CD14-positive monocyte (primary cell): ENCODE data around the gene CARS2. TPM values are rescaled to one million over a fixed set of nuclear protein-coding genes. Genes with fewer than 3 reads are reported as not detected.

ENCODE experiments used
- DNase-seq, 3 donors: peaks; one replicate each; pipeline ENCODE4 v3.0.0-alpha.2; 2011 to 2022
- H2AFZ ChIP-seq: 2 replicates; pipeline ENCODE4 v1.6.0; 2012; ENCODE audit warnings: mild to moderate bottlenecking, low read depth, low read length, inconsistent platforms; ENCODE audit not compliant: insufficient read depth, poor library complexity, severe bottlenecking
- H3K27ac ChIP-seq, 2 donors: 1 replicate in 1 of 2; 2 replicates in 1 of 2; pipeline ENCODE4 v1.5.1; 2012 to 2013; ENCODE audit warnings: low read length in 2 of 2, control low read depth in 1 of 2, inconsistent platforms in 1 of 2, low read depth in 1 of 2, mild to moderate bottlenecking in 1 of 2
- H3K27me3 ChIP-seq, 2 donors: one replicate each; pipeline versions ENCODE4 v1.6.0 to v1.6.1; 2011 to 2013; ENCODE audit warnings: low read length in 2 of 2; ENCODE audit not compliant: control insufficient read depth in 2 of 2, insufficient read depth in 2 of 2
- H3K36me3 ChIP-seq, 2 donors: replicated peaks in 1 of 2; 1 replicate in 1 of 2; 2 replicates in 1 of 2; pipeline versions ENCODE4 v1.5.1 to v1.6.1; 2012 to 2013; ENCODE audit warnings: low read length in 2 of 2, control low read depth in 1 of 2, inconsistent platforms in 1 of 2, mild to moderate bottlenecking in 1 of 2; ENCODE audit not compliant: insufficient read depth in 2 of 2, control insufficient read depth in 1 of 2
- H3K4me1 ChIP-seq, 2 donors: 1 replicate in 1 of 2; 2 replicates in 1 of 2; pipeline versions ENCODE4 v1.5.1 to v1.6.1; 2012 to 2013; ENCODE audit warnings: low read length in 2 of 2, control low read depth in 1 of 2, inconsistent platforms in 1 of 2, mild to moderate bottlenecking in 1 of 2, moderate library complexity in 1 of 2; ENCODE audit not compliant: insufficient read depth in 2 of 2, control insufficient read depth in 1 of 2
- H3K4me2 ChIP-seq: replicated peaks from 2 replicates; pipeline ENCODE3; 2012; ENCODE audit warnings: low read length, moderate library complexity, mild to moderate bottlenecking; ENCODE audit not compliant: poor library complexity, severe bottlenecking; ENCODE audit errors: extremely low read depth
- H3K4me3 ChIP-seq, 3 experiments: fragments of 200-600 bp in 1 of 3; sonication (generic) in 1 of 3; replicated peaks in 1 of 3; 1 replicate in 2 of 3; 2 replicates in 1 of 3; pipeline ENCODE4 v1.5.1; 2011 to 2013; ENCODE audit warnings: low read length in 3 of 3, mild to moderate bottlenecking in 3 of 3, control low read depth in 2 of 3, low read depth in 2 of 3, inconsistent platforms in 1 of 3, moderate library complexity in 1 of 3
- H3K79me2 ChIP-seq: 2 replicates; pipeline ENCODE4 v1.6.0; 2012; ENCODE audit warnings: mild to moderate bottlenecking, control low read depth, inconsistent platforms, low read length, moderate library complexity; ENCODE audit not compliant: insufficient read depth
- H3K9ac ChIP-seq: 2 replicates; pipeline ENCODE4 v1.6.0; 2017; ENCODE audit warnings: low read length, mild to moderate bottlenecking; ENCODE audit not compliant: insufficient read depth, poor library complexity, severe bottlenecking
- H3K9me3 ChIP-seq, 2 donors: replicated peaks in 1 of 2; 1 replicate in 1 of 2; 2 replicates in 1 of 2; pipeline versions ENCODE4 v1.5.1 to v1.6.1; 2012 to 2013; ENCODE audit warnings: low read length in 2 of 2, control low read depth in 1 of 2; ENCODE audit not compliant: control insufficient read depth in 1 of 2, insufficient read depth in 1 of 2
- H4K20me1 ChIP-seq: 2 replicates; pipeline ENCODE4 v1.6.0; 2012; ENCODE audit warnings: mild to moderate bottlenecking, low read length, control low read depth, moderate library complexity; ENCODE audit not compliant: insufficient read depth
- H3K27ac Mint-ChIP-seq, 7 donors: one replicate each; pipeline ENCODE4 v1.8.0; 2020; ENCODE audit warnings: mild to moderate bottlenecking in 7 of 7, mixed read lengths in 7 of 7, moderate library complexity in 6 of 7, inconsistent platforms in 2 of 7
- H3K27me3 Mint-ChIP-seq, 3 donors: one replicate each; pipeline ENCODE4 v1.8.0; 2021 to 2022; ENCODE audit warnings: low read depth in 3 of 3, mild to moderate bottlenecking in 3 of 3, mixed read lengths in 3 of 3, moderate library complexity in 3 of 3, inconsistent platforms in 1 of 3
- H3K36me3 Mint-ChIP-seq, 2 donors: one replicate each; pipeline ENCODE4 v1.8.0; 2020; ENCODE audit warnings: mixed read lengths in 2 of 2, inconsistent platforms in 1 of 2, mild to moderate bottlenecking in 1 of 2
- H3K4me1 Mint-ChIP-seq: one replicate; pipeline ENCODE4 v1.8.0; 2020; ENCODE audit warnings: mild to moderate bottlenecking, mixed read lengths
- H3K4me3 Mint-ChIP-seq, 2 donors: one replicate each; pipeline ENCODE4 v1.8.0; 2020; ENCODE audit warnings: mild to moderate bottlenecking in 2 of 2, mixed read lengths in 2 of 2, moderate library complexity in 1 of 2
- H3K9me3 Mint-ChIP-seq, 7 donors: one replicate each; pipeline ENCODE4 v1.8.0; 2020 to 2022; ENCODE audit warnings: mixed read lengths in 7 of 7, mild to moderate bottlenecking in 6 of 7, moderate library complexity in 6 of 7, inconsistent platforms in 2 of 7
- WGBS: methylation state at CpG from one replicate; pipeline ENCODE4 v1.1.5; 2013; ENCODE audit warnings: missing lambda C conversion rate; ENCODE audit not compliant: insufficient coverage; 5-methylcytosine and 5-hydroxymethylcytosine counted together
- intact Hi-C, 2 donors: fragments of 100-400 bp; cut with micrococcal nuclease; formaldehyde crosslinking; loops; one replicate each; pipeline versions ENCODE4 v1.15.0 to v1.15.1; 2023
- polyA plus RNA-seq, 3 donors: library from polyadenylated mRNA; depleted of rRNA in 1 of 3; unstranded in 2 of 3; stranded (reverse) in 1 of 3; fragments of 300-500 nt in 2 of 3; fragments of >200 nt in 1 of 3; fragmentation: Illumina TruSeq in 2 of 3; gene quantifications; 1 replicate in 2 of 3; 2 replicates in 1 of 3; pipeline ENCODE4 v1.2.3, GENCODE V29; 2012 to 2021
- TF ChIP-seq, protein P1 (sequence below): fragments of 200-600 bp; IDR thresholded peaks from one replicate; pipeline ENCODE4 v1.8.0; 2022; ENCODE audit warnings: antibody characterized with exemption, mild to moderate bottlenecking

Gene CARS2
- polyA plus RNA-seq, 3 donors = 130 to 305 (median 227) TPM

DNA sequence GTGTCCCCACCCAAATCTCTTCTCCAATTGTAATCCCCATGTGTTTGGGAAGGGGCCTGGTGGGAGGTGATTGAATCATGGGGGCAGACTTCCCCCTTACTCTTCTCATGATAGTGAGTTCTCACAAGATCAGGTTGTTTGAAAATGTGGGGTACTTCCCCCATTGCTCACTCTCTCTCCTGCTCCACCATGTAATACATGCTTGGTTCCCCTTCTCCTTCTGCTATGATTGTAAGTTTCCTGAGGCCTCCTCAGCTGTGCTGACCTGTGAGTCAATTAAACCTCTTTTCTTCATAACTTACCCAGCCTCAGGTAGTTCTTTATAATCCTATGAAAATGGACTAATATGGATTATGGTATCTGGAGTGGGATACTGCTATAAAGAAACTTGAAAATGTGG lies 31.6 kb upstream of the CARS2 start:
- Mint-ChIP-seq H3K9me3 (peaks cover 16 to 35% (median 24%) of the 10 kb centered on the region in 7 donors), H3K27ac (no peak overlapping the region), H3K4me3 (no peak overlapping the region), H3K36me3 (peaks cover 3 to 4% of the 10 kb centered on the region in 2 donors), H3K4me1 (no peaks in the 10 kb centered on the region), H3K27me3 (peaks cover 0 to 2% (median 0%) of the 10 kb centered on the region in 3 donors)
- Histone ChIP-seq H3K4me3 (no peak overlapping the region), H3K27ac (no peak overlapping the region), H2AFZ (no peak overlapping the region), H3K4me1 (no peaks in the 10 kb centered on the region), H3K36me3 (no peaks in the 10 kb centered on the region), H3K9ac (no peak overlapping the region), H3K27me3 (no peaks in the 10 kb centered on the region), H3K9me3 (peaks cover 7 to 11% of the 10 kb centered on the region in 2 donors), H3K79me2 (no peaks in the 10 kb centered on the region), H4K20me1 (no peaks in the 10 kb centered on the region), H3K4me2 (no peak overlapping the region)
- TF ChIP-seq, protein P1, sequence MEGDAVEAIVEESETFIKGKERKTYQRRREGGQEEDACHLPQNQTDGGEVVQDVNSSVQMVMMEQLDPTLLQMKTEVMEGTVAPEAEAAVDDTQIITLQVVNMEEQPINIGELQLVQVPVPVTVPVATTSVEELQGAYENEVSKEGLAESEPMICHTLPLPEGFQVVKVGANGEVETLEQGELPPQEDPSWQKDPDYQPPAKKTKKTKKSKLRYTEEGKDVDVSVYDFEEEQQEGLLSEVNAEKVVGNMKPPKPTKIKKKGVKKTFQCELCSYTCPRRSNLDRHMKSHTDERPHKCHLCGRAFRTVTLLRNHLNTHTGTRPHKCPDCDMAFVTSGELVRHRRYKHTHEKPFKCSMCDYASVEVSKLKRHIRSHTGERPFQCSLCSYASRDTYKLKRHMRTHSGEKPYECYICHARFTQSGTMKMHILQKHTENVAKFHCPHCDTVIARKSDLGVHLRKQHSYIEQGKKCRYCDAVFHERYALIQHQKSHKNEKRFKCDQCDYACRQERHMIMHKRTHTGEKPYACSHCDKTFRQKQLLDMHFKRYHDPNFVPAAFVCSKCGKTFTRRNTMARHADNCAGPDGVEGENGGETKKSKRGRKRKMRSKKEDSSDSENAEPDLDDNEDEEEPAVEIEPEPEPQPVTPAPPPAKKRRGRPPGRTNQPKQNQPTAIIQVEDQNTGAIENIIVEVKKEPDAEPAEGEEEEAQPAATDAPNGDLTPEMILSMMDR = no peak
- intact Hi-C loops = no loop called here
- no peak for DNase-seq

DNA sequence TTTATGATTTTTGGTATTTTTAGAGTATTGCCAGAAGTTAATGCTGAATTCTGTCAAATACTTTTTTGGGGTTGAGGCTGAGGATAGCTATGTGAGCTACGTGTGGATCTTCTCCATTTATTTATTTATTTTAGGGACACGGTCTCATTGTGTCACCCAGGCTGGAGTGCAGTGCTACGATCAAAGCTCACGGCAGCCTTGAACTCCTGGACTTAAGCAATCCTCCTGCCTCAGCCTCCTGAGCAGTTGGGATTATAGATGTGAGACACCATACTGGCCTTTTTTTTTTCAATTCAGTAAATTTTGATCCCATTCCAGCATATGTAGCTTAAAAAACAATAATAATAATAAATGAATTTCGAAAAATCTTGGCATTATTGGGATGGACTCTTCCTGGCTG lies 28.6 kb upstream of the CARS2 start:
- intact Hi-C loops = no loop called here
- Histone ChIP-seq H3K4me1 (no peaks in the 10 kb centered on the region), H3K9ac (no peak overlapping the region), H3K9me3 (peaks cover 7 to 11% of the 10 kb centered on the region in 2 donors), H3K79me2 (no peaks in the 10 kb centered on the region), H3K27me3 (no peaks in the 10 kb centered on the region), H3K4me2 (no peak overlapping the region), H4K20me1 (no peaks in the 10 kb centered on the region), H2AFZ (no peak overlapping the region), H3K4me3 (no peak overlapping the region), H3K36me3 (no peaks in the 10 kb centered on the region), H3K27ac (no peak overlapping the region)
- Mint-ChIP-seq H3K4me3 (no peak overlapping the region), H3K36me3 (peaks cover 3 to 4% of the 10 kb centered on the region in 2 donors), H3K27me3 (peaks cover 0 to 4% (median 0%) of the 10 kb centered on the region in 3 donors), H3K4me1 (peaks cover 3% of the 10 kb centered on the region), H3K27ac (peak overlapping the region in 1 of 7 donors; percentile 43), H3K9me3 (peaks cover 15 to 32% (median 21%) of the 10 kb centered on the region in 7 donors)
- no CpG with 5 or more reads among the region's 5 CpGs for WGBS
- DNase-seq = no peak
- TF ChIP-seq, protein P1 = no peak
